SK-N-SH (cell line): ENCODE data around the gene SYTL4.

Experiments used
- ELF1 ChIP-seq: IDR thresholded peaks from 2 replicates; pipeline ENCODE4 v1.4.0; 2012
- EP300 ChIP-seq, 2 experiments: IDR thresholded peaks; 2 replicates each; pipeline versions ENCODE4 v1.4.0 to v1.6.1; 2012; ENCODE audit warnings: borderline replicate concordance in 1 of 2, low read depth in 1 of 2, low read length in 1 of 2
- EZH2phosphoT487 ChIP-seq: fragments of 200-600 bp; sonication (generic); IDR thresholded peaks from 2 replicates; pipeline ENCODE4 v1.6.1; 2017; ENCODE audit warnings: low read depth, mixed run types, mild to moderate bottlenecking, antibody characterized with exemption, moderate library complexity, borderline replicate concordance
- MXI1 ChIP-seq: IDR thresholded peaks from 2 replicates; pipeline ENCODE4 v1.6.1; 2012; ENCODE audit warnings: mild to moderate bottlenecking, low read depth, low read length, improper control_type of control experiment
- NRF1 ChIP-seq: IDR thresholded peaks from 2 replicates; pipeline ENCODE4 v1.6.1; 2012; ENCODE audit warnings: low read depth, mild to moderate bottlenecking, low read length
- REST ChIP-seq: IDR thresholded peaks from 2 replicates; pipeline ENCODE4 v1.6.1; 2012; ENCODE audit warnings: mild to moderate bottlenecking, low read depth, low read length, moderate library complexity
- RFX5 ChIP-seq: IDR thresholded peaks from 2 replicates; pipeline ENCODE4 v1.6.1; 2012; ENCODE audit warnings: mild to moderate bottlenecking, improper control_type of control experiment, low read length
- SIN3A ChIP-seq: IDR thresholded peaks from 2 replicates; pipeline ENCODE4 v1.6.1; 2012; ENCODE audit warnings: low read depth, mild to moderate bottlenecking, low read length, moderate library complexity, borderline replicate concordance
- TAF1 ChIP-seq: IDR thresholded peaks from 2 replicates; pipeline ENCODE4 v1.6.1; 2012; ENCODE audit warnings: low read depth, mild to moderate bottlenecking, low read length, moderate library complexity, borderline replicate concordance
- TCF12 ChIP-seq: IDR thresholded peaks from 2 replicates; pipeline ENCODE4 v1.4.0; 2012
- YY1 ChIP-seq: IDR thresholded peaks from 2 replicates; pipeline ENCODE4 v1.4.0; 2012; ENCODE audit warnings: low read depth, mild to moderate bottlenecking
- TF ChIP-seq, protein P1 (sequence below): IDR thresholded peaks from 2 replicates; pipeline ENCODE4 v1.4.0; 2012; ENCODE audit warnings: low read depth, borderline replicate concordance
- TF ChIP-seq, protein P2 (sequence below): fragments of 200-600 bp; sonication (generic); IDR thresholded peaks from 2 replicates; pipeline ENCODE4 v1.6.1; 2017; ENCODE audit warnings: antibody characterized with exemption, mild to moderate bottlenecking, moderate library complexity
- TF ChIP-seq, protein P3 (sequence below): IDR thresholded peaks from 2 replicates; pipeline ENCODE4 v1.4.0; 2012; ENCODE audit warnings: low read depth

DNA sequence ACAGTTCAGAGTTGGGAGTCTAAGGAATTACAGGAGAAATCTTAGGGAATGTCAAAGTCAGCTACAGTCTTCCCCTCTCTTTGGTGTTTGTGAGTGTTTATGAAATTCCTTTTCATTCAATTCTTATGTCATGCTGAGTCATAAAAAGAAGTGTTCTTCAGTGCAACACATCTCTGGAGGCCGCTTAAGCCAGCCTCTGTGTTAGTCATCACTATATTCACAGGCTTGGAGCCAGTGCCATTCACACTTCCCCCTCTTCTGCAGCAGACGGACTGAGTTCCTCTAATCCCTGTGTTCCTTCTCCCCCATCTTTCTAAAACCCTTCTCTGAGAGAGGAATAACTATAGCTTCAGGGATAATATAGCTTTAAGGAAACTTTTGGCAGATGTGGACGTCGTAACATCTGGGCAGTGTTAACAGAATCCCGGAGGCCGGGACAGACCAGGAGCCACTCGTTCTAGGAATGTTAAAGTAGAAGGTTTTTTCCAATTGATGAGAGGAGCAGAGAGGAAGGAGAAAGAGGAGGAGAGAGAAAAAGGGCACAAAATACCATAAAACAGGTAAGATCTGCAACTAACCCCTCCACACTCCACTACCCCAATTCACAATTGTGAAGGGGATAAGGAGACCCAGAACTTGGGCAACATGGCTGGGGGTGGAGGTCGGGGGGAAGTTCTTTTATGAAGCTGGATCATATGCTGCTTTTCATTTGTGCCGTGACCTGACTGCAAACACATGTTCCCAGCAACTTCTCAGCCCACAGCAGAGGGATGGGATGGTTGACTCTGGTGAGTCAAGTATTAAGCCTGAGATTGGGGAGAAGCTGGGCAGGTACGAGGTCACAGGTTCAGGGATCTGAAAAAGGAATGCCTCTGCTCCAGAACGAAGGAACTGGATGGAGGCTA lies 87.7 kb downstream of the SYTL4 start, which contains the start of gene SRPX2:
- TF ChIP-seq EZH2phosphoT487 (no peak), TAF1 (no peak), YY1 (no peak), TCF12 (peak; percentile 56), EP300 (IDR thresholded peaks at IDR 0.05; ENCODE audit: borderline replicate concordance in 1 of 2, low read depth in 1 of 2, low read length in 1 of 2) (no peak), RFX5 (no peak), ELF1 (no peak), MXI1 (no peak), REST (no peak), NRF1 (no peak), SIN3A (no peak)
- TF ChIP-seq, protein P1, sequence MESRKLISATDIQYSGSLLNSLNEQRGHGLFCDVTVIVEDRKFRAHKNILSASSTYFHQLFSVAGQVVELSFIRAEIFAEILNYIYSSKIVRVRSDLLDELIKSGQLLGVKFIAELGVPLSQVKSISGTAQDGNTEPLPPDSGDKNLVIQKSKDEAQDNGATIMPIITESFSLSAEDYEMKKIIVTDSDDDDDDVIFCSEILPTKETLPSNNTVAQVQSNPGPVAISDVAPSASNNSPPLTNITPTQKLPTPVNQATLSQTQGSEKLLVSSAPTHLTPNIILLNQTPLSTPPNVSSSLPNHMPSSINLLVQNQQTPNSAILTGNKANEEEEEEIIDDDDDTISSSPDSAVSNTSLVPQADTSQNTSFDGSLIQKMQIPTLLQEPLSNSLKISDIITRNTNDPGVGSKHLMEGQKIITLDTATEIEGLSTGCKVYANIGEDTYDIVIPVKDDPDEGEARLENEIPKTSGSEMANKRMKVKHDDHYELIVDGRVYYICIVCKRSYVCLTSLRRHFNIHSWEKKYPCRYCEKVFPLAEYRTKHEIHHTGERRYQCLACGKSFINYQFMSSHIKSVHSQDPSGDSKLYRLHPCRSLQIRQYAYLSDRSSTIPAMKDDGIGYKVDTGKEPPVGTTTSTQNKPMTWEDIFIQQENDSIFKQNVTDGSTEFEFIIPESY, result no peak
- TF ChIP-seq, protein P2, sequence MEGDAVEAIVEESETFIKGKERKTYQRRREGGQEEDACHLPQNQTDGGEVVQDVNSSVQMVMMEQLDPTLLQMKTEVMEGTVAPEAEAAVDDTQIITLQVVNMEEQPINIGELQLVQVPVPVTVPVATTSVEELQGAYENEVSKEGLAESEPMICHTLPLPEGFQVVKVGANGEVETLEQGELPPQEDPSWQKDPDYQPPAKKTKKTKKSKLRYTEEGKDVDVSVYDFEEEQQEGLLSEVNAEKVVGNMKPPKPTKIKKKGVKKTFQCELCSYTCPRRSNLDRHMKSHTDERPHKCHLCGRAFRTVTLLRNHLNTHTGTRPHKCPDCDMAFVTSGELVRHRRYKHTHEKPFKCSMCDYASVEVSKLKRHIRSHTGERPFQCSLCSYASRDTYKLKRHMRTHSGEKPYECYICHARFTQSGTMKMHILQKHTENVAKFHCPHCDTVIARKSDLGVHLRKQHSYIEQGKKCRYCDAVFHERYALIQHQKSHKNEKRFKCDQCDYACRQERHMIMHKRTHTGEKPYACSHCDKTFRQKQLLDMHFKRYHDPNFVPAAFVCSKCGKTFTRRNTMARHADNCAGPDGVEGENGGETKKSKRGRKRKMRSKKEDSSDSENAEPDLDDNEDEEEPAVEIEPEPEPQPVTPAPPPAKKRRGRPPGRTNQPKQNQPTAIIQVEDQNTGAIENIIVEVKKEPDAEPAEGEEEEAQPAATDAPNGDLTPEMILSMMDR, result no peak
- TF ChIP-seq, protein P3, sequence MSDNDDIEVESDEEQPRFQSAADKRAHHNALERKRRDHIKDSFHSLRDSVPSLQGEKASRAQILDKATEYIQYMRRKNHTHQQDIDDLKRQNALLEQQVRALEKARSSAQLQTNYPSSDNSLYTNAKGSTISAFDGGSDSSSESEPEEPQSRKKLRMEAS, result no peak
